SK-N-MC (cell line): ENCODE measurements around the gene CHST7.

Experiments
- DNase-seq: peaks from one replicate; pipeline ENCODE4 v3.0.0-alpha.2; 2011; ENCODE audit warnings: low read depth, low spot score
- H3K27ac ChIP-seq: fragments of 200-600 bp; sonication (generic); 2 replicates; pipeline ENCODE4 v1.5.1; 2016; ENCODE audit warnings: mixed run types
- H3K36me3 ChIP-seq: fragments of 200-600 bp; sonication (generic); 2 replicates; pipeline ENCODE4 v1.6.1; 2017; ENCODE audit warnings: antibody characterized with exemption, low read length, mixed read lengths; ENCODE audit not compliant: insufficient read depth
- H3K4me3 ChIP-seq: fragments of 200-600 bp; sonication (generic); 2 replicates; pipeline ENCODE4 v1.5.1; 2016
- H3K9ac ChIP-seq: fragments of 200-600 bp; sonication (generic); 2 replicates; pipeline ENCODE4 v1.8.0; 2017; ENCODE audit warnings: mixed run types, mixed read lengths; ENCODE audit not compliant: insufficient read length
- H3K9me3 ChIP-seq: fragments of 200-600 bp; sonication (generic); 2 replicates; pipeline ENCODE4 v1.6.1; 2017; ENCODE audit warnings: low read depth, mild to moderate bottlenecking, antibody characterized with exemption, low read length, moderate library complexity, mixed read lengths
- EZH2 ChIP-seq: fragments of 200-600 bp; sonication (generic); IDR thresholded peaks from one replicate; pipeline ENCODE4 v1.6.1; 2017; ENCODE audit warnings: antibody characterized with exemption
- FOXP2 ChIP-seq: optimal IDR thresholded peaks from 2 replicates; pipeline ENCODE3; 2011; ENCODE audit warnings: mild to moderate bottlenecking, moderate library complexity; ENCODE audit not compliant: insufficient read depth; ENCODE audit errors: extremely low read length, control extremely low read depth
- POLR2AphosphoS5 ChIP-seq: IDR thresholded peaks from 2 replicates; pipeline ENCODE4 v1.6.1; 2012; ENCODE audit warnings: mild to moderate bottlenecking, low read depth, low read length, borderline replicate concordance

The CHST7 gene

DNA sequence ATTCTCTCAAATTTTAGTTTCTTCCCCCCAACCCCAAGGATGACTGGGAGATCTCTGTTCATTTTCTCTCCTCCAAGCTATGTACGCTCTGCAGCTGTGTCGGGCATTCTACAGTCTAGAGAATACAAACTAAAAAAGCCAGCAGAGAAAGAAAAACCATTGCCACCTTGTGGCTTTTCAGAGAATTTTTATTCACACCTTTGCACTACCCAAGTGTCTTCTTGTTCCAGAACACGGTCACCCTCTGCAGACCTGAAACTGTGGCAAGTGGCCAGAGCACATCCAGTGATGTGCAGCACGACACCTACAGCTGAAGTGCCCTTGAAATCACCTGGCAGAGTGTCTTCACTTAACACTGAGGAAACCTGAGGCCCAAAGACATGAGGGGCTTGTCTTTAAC, 68.6 kb downstream of the CHST7 start:
- Histone ChIP-seq H3K27ac (no peak overlapping the region), H3K9me3 (no peaks in the 10 kb centered on the region), H3K36me3 (no peaks in the 10 kb centered on the region), H3K4me3 (no peak overlapping the region), H3K9ac (no peak overlapping the region)
- TF ChIP-seq POLR2AphosphoS5 (no peak), FOXP2 (no peak), EZH2 (no peak)
- no peak for DNase-seq

DNA sequence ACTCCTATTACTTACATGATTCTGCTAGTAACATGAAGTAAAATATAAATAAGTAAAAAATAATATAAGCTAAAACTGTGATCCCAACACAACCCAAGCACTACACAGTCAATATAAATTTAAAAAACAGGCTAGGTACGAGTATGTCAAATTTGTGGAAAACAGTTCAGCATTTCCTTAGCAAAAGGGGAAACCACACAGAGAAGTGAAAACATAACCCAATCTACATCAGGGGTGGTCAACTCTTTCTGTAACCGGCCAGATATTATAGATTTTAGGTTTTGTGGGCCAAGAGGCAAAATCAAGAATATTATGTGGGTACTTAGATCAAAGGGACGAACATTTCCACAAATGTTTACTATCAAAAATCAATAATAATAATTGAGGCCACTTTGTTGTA, 70.1 kb downstream of the CHST7 start:
- no peak for DNase-seq
- no peaks in the 10 kb centered on the region for H3K9me3 ChIP-seq
- H3K9ac ChIP-seq, result no peak overlapping the region
- TF ChIP-seq EZH2 (no peak), FOXP2 (no peak), POLR2AphosphoS5 (no peak)
- no peaks in the 10 kb centered on the region for H3K36me3 ChIP-seq
- H3K4me3 ChIP-seq, result no peak overlapping the region
- H3K27ac ChIP-seq, result no peak overlapping the region

DNA sequence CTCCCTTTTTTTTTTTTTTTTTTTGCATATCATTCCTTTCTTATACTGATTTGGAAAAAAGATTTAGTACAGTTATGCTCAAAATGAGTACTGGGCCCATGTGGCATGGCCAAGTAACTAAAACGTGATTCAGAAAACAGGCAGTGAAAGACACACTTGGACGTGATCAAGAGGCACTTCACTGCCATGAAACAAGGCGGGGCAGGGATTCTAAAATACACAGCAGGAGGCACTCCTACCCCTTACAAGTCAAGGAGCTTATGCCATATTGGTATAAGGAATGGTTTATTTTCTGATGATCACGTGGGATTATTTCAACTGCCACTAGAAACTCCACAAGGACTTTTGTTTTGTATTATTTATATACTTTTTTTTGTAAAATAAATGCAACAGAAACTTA, 72.0 kb downstream of the CHST7 start:
- no peak overlapping the region for H3K27ac ChIP-seq
- no peak overlapping the region for H3K4me3 ChIP-seq
- no peak for DNase-seq
- TF ChIP-seq FOXP2, result no peak
- TF ChIP-seq POLR2AphosphoS5, result no peak
- no peak for TF ChIP-seq EZH2
- H3K36me3 ChIP-seq, result no peaks in the 10 kb centered on the region
- H3K9me3 ChIP-seq, result no peaks in the 10 kb centered on the region
- H3K9ac ChIP-seq, result no peak overlapping the region

DNA sequence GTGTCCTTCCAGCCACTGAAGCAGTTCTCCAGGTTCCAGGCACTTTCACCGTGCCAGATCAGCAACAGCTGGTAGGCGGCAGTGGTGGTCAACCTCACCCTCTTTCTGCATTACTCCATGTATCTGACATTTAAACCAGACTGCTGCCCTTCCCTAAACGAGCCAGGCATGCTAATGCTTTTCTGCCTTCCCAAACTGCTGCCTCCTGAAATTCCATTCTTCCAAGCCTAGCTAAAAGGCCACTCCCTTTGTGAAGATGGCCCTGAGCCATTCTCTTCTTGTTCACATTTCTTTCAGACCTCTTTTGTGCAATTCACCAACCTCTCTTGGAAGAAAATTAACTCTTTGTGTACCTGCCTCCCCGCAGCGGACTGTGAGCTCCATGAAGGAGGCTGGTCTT, 73.7 kb downstream of the CHST7 start:
- no peak for DNase-seq
- H3K36me3 ChIP-seq, result no peaks in the 10 kb centered on the region
- H3K9ac ChIP-seq, result no peak overlapping the region
- H3K9me3 ChIP-seq, result no peaks in the 10 kb centered on the region
- TF ChIP-seq EZH2 (no peak), POLR2AphosphoS5 (no peak), FOXP2 (no peak)
- no peak overlapping the region for H3K27ac ChIP-seq
- no peak overlapping the region for H3K4me3 ChIP-seq
